K562 (cell line): ENCODE measurements around the gene CBFA2T3. TPM values are rescaled to one million over a fixed set of nuclear protein-coding genes. Genes with fewer than 3 reads are reported as not detected.
A peak's percentile ranks its signal among the peaks of the same experiment; 100 is the strongest.

Source experiments
- ARID4B ChIP-seq: sonication (generic); formaldehyde crosslinking; IDR thresholded peaks from 2 replicates; pipeline ENCODE4 v1.8.0; 2022; ENCODE audit warnings: mild to moderate bottlenecking, missing genetic modification reagents
- ATF3 ChIP-seq, 2 experiments: fragments of 450-650 bp in 1 of 2; sonication (generic) in 1 of 2; formaldehyde crosslinking in 1 of 2; IDR thresholded peaks in 1 of 2; conservative IDR thresholded peaks in 1 of 2; 2 replicates each; pipeline versions ENCODE4 v1.6.1 to v1.8.1; 2016 to 2023; ENCODE audit warnings: mild to moderate bottlenecking in 2 of 2, moderate library complexity in 2 of 2, inconsistent platforms in 1 of 2, missing genetic modification reagents in 1 of 2
- ATF4 ChIP-seq: fragments of 450-650 bp; formaldehyde crosslinking; IDR thresholded peaks from 2 replicates; pipeline ENCODE4 v1.4.0; 2022; ENCODE audit warnings: mild to moderate bottlenecking, moderate library complexity
- CBFA2T3 ChIP-seq: fragments of 450-650 bp; IDR thresholded peaks from 2 replicates; pipeline ENCODE4 v1.6.1; 2017
- ETV5 ChIP-seq: sonication (generic); formaldehyde crosslinking; IDR thresholded peaks from 2 replicates; pipeline ENCODE4 v1.4.0; 2020; ENCODE audit warnings: low read depth, mild to moderate bottlenecking, missing genetic modification reagents
- HCFC1 ChIP-seq: IDR thresholded peaks from 2 replicates; pipeline ENCODE4 v1.6.1; 2012; ENCODE audit warnings: low read depth, low read length, improper control_type of control experiment
- HNRNPLL ChIP-seq: fragments of 200-400 bp; formaldehyde crosslinking; IDR thresholded peaks from 2 replicates; pipeline ENCODE4 v1.6.1; 2017; ENCODE audit warnings: low read length, low read depth, mild to moderate bottlenecking; ENCODE audit not compliant: poor library complexity, severe bottlenecking
- KLF1 ChIP-seq: fragments of 450-650 bp; IDR thresholded peaks from 2 replicates; pipeline ENCODE4 v1.6.1; 2016; ENCODE audit warnings: missing genetic modification characterization, missing compliant biosample characterization
- KLF13 ChIP-seq: fragments of 450-650 bp; IDR thresholded peaks from 2 replicates; pipeline ENCODE4 v1.6.1; 2016; ENCODE audit warnings: missing genetic modification characterization, low read depth, mild to moderate bottlenecking, missing compliant biosample characterization, moderate library complexity, borderline replicate concordance
- MEIS2 ChIP-seq: fragments of 450-650 bp; IDR thresholded peaks from 2 replicates; pipeline ENCODE4 v1.6.1; 2014; ENCODE audit warnings: mild to moderate bottlenecking; ENCODE audit not compliant: partially characterized antibody
- MYBL2 ChIP-seq, 2 experiments: fragments of 450-650 bp in 1 of 2; sonication (generic) in 1 of 2; formaldehyde crosslinking in 1 of 2; IDR thresholded peaks; 2 replicates each; pipeline versions ENCODE4 v1.6.1 to v1.8.1; 2017 to 2022; ENCODE audit warnings: borderline replicate concordance in 1 of 2, inconsistent platforms in 1 of 2, low read depth in 1 of 2, mild to moderate bottlenecking in 1 of 2, missing genetic modification reagents in 1 of 2, moderate library complexity in 1 of 2
- POLR2G ChIP-seq: fragments of 200-400 bp; formaldehyde crosslinking; IDR thresholded peaks from 2 replicates; pipeline ENCODE4 v1.6.1; 2017; ENCODE audit warnings: low read depth, mild to moderate bottlenecking, antibody characterized with exemption, low read length, moderate library complexity
- PURB ChIP-seq: sonication (generic); formaldehyde crosslinking; IDR thresholded peaks from 2 replicates; pipeline ENCODE4 v1.9.0; 2021; ENCODE audit warnings: low read depth, mild to moderate bottlenecking, missing genetic modification reagents
- ZC3H8 ChIP-seq: fragments of 450-650 bp; IDR thresholded peaks from 2 replicates; pipeline ENCODE4 v1.6.1; 2017
- ZNF134 ChIP-seq: fragments of 250-450 bp; sonication (Bioruptor Pico); conservative IDR thresholded peaks from 2 replicates; pipeline ENCODE4 v1.4.0; 2020
- ZNF143 ChIP-seq: sonication (generic); formaldehyde crosslinking; IDR thresholded peaks from 2 replicates; pipeline ENCODE4 v1.9.0; 2022; ENCODE audit warnings: mild to moderate bottlenecking, missing genetic modification reagents
- ZNF165 ChIP-seq: fragments of 250-450 bp; sonication (Bioruptor Pico); IDR thresholded peaks from 2 replicates; pipeline ENCODE4 v1.4.0; 2020; ENCODE audit warnings: borderline replicate concordance
- ZNF41 ChIP-seq: fragments of 250-450 bp; sonication (Bioruptor Pico); conservative IDR thresholded peaks from 2 replicates; pipeline ENCODE4 v1.4.0; 2020; ENCODE audit warnings: mild to moderate bottlenecking
- ZNF511 ChIP-seq: sonication (generic); formaldehyde crosslinking; IDR thresholded peaks from 2 replicates; pipeline ENCODE4 v1.8.0; 2022; ENCODE audit warnings: mild to moderate bottlenecking, missing genetic modification reagents
- polyA plus RNA-seq, 8 experiments: library from polyadenylated mRNA; depleted of rRNA in 4 of 8; stranded (reverse) in 5 of 8; unstranded in 3 of 8; fragments of >200 nt; fragmentation: Nextera tagmentation in 2 of 8; fragmentation: Illumina TruSeq in 1 of 8; extraction: Ambion mirVana in 2 of 8; extraction: Trizol in 1 of 8; gene quantifications; 2 replicates each; pipeline versions ENCODE4 v1.2.1 to v1.2.3, GENCODE V29; 2011 to 2014; ENCODE audit warnings: inconsistent platforms in 1 of 8, missing spikeins in 1 of 8
- total RNA-seq, 7 experiments: library from RNA; depleted of rRNA in 6 of 7; stranded (reverse); fragments of >200 nt in 6 of 7; fragmentation: Illumina TruSeq in 2 of 7; extraction: Trizol in 2 of 7; gene quantifications; 2 replicates each; pipeline versions ENCODE4 v1.2.1 to v1.2.3, GENCODE V29; 2011 to 2021; ENCODE audit warnings: low replicate concordance in 1 of 7

Gene CBFA2T3
- total and polyA plus RNA-seq, 9 of the 15 experiments (the other 6 are each of a cell fraction or from before 2014, with no cell fraction given), result 2.3 to 145 (median 6.7) TPM

GRCh38 chr16:89004209-89004831, 27.3 kb upstream of the CBFA2T3 start (continued):
- no peak for TF ChIP-seq HNRNPLL
- peak; percentile 69 for TF ChIP-seq ATF3 (IDR thresholded peaks at IDR 0.05)
- TF ChIP-seq ATF3 (CRISPR knock-in tag; conservative IDR thresholded peaks at IDR 0.05), result 0 out of 2 replicates have a peak, but pooled peaks have one; percentile 37
- TF ChIP-seq CBFA2T3, result peak; percentile 100
- no peak; the same call in 1 of the 2 replicates for TF ChIP-seq MYBL2 (IDR thresholded peaks at IDR 0.05; ENCODE audit: low read depth)
- no peak for TF ChIP-seq MYBL2 (CRISPR knock-in tag; IDR thresholded peaks at IDR 0.05; ENCODE audit: borderline replicate concordance)
- peak; percentile 75; the same call in 1 of the 2 replicates for TF ChIP-seq ARID4B (CRISPR knock-in tag)
- TF ChIP-seq ZC3H8, result no peak
- TF ChIP-seq ZNF511 (CRISPR knock-in tag), result peak; percentile 75; the same call in 1 of the 2 replicates
- no peak for TF ChIP-seq PURB (CRISPR knock-in tag)
- peak; percentile 37; the same call in 1 of the 2 replicates for TF ChIP-seq HCFC1
- peak; percentile 58; the same call in 1 of the 2 replicates for TF ChIP-seq ZNF165
- TF ChIP-seq ZNF134 (CRISPR knock-in tag), result peak; percentile 75
- TF ChIP-seq KLF13 (tag), result 0 out of 2 replicates have a peak, but pooled peaks have one; percentile 43
- peak; percentile 88 for TF ChIP-seq ZNF41 (CRISPR knock-in tag)
- peak; percentile 95 for TF ChIP-seq MEIS2
- peak; percentile 83 for TF ChIP-seq ATF4
- TF ChIP-seq KLF1, result peak; percentile 63; the same call in 1 of the 2 replicates
- TF ChIP-seq POLR2G, result no peak
- TF ChIP-seq ZNF143 (CRISPR knock-in tag), result no peak
- TF ChIP-seq ETV5 (CRISPR knock-in tag), result peak; percentile 93
